ENCODE data around the gene NEXMIF. TPM values are rescaled to one million over a fixed set of nuclear protein-coding genes. Genes with fewer than 3 reads are reported as not detected.
"Not testable (repeated sequence)": the region's sequence is repeated elsewhere in the genome, so short reads cannot be mapped to it uniquely, and the experiment has no call there.

The NEXMIF gene
- polyA plus RNA-seq (2013, experiment 1 of 2), result 0.25 TPM
- 0.25 TPM for polyA plus RNA-seq (2013, experiment 2 of 2)

- H3K4me3 ChIP-seq (ENCODE audit: low read length), result peak within 1 kb of the TSS; percentile 56
- WGBS, result 3% methylated on average over 40 of the region's 48 CpGs
- H3K27me3 ChIP-seq (ENCODE audit: insufficient read depth, low read length), result peaks cover 49% of the 10 kb centered on the region
These were observed at the start of gene NEXMIF for GRCh38 chrX:74925225-74926088. NEXMIF (minus strand) TSS chrX:74925452.

GRCh38 chrX:74961962-74962361 lies 36.7 kb upstream of the NEXMIF start:
- not testable (repeated sequence) for H3K36me3 ChIP-seq (ENCODE audit: insufficient read depth, low read length); H3K4me1 ChIP-seq (ENCODE audit: insufficient read depth, low read length); H3K27ac ChIP-seq (ENCODE audit: low read depth, low read length); H3K9me3 ChIP-seq (ENCODE audit: insufficient read depth, low read depth, low read length); H3K9ac ChIP-seq (ENCODE audit: low read depth, low read length); H3K27me3 ChIP-seq (ENCODE audit: insufficient read depth, low read length); H3K4me3 ChIP-seq (ENCODE audit: low read length)
- WGBS, result 100% methylated on average over 1 of the region's 3 CpGs

More at GRCh38 chrX:74925225-74926088, at the start of gene NEXMIF:
- Histone ChIP-seq H3K9me3 (ENCODE audit: insufficient read depth, low read depth, low read length) (no peaks in the 10 kb centered on the region), H3K9ac (ENCODE audit: low read depth, low read length) (no peak within 1 kb of the TSS), H3K27ac (ENCODE audit: low read depth, low read length) (no peak within 1 kb of the TSS), H3K36me3 (ENCODE audit: insufficient read depth, low read length) (no peaks in the 10 kb centered on the region), H3K4me1 (ENCODE audit: insufficient read depth, low read length) (no peaks in the 10 kb centered on the region)

GRCh38 chrX:74949717-74950116 lies 24.5 kb upstream of the NEXMIF start:
- Histone ChIP-seq H3K27ac (ENCODE audit: low read depth, low read length) (no peak overlapping the region), H3K27me3 (ENCODE audit: insufficient read depth, low read length) (no peaks in the 10 kb centered on the region), H3K4me3 (ENCODE audit: low read length) (no peak overlapping the region), H3K36me3 (ENCODE audit: insufficient read depth, low read length) (no peaks in the 10 kb centered on the region), H3K4me1 (ENCODE audit: insufficient read depth, low read length) (no peaks in the 10 kb centered on the region), H3K9ac (ENCODE audit: low read depth, low read length) (no peak overlapping the region), H3K9me3 (ENCODE audit: insufficient read depth, low read depth, low read length) (no peaks in the 10 kb centered on the region)
- WGBS, result 93% methylated on average over 6 of the region's 7 CpGs

- Histone ChIP-seq H3K27ac (ENCODE audit: low read depth, low read length) (no peak overlapping the region), H3K4me1 (ENCODE audit: insufficient read depth, low read length) (no peaks in the 10 kb centered on the region)
- 82% methylated on average over 1 of the region's 1 CpG for WGBS
These were observed 15.2 kb upstream of the NEXMIF start for GRCh38 chrX:74940414-74940813.

GRCh38 chrX:74931214-74931613 lies 6.0 kb upstream of the NEXMIF start:
- H3K27ac ChIP-seq (ENCODE audit: low read depth, low read length), result no peak overlapping the region
- H3K9me3 ChIP-seq (ENCODE audit: insufficient read depth, low read depth, low read length), result no peaks in the 10 kb centered on the region
- no peak overlapping the region for H3K9ac ChIP-seq (ENCODE audit: low read depth, low read length)
- H3K27me3 ChIP-seq (ENCODE audit: insufficient read depth, low read length), result peaks cover 9% of the 10 kb centered on the region
- no peaks in the 10 kb centered on the region for H3K4me1 ChIP-seq (ENCODE audit: insufficient read depth, low read length)
- WGBS, result 28% methylated on average over 2 of the region's 2 CpGs
- H3K36me3 ChIP-seq (ENCODE audit: insufficient read depth, low read length), result no peaks in the 10 kb centered on the region
- H3K4me3 ChIP-seq (ENCODE audit: low read length), result no peak overlapping the region

More at GRCh38 chrX:74940414-74940813, 15.2 kb upstream of the NEXMIF start:
- H3K36me3 ChIP-seq (ENCODE audit: insufficient read depth, low read length), result no peaks in the 10 kb centered on the region
- no peaks in the 10 kb centered on the region for H3K27me3 ChIP-seq (ENCODE audit: insufficient read depth, low read length)
- H3K9ac ChIP-seq (ENCODE audit: low read depth, low read length), result no peak overlapping the region
- H3K9me3 ChIP-seq (ENCODE audit: insufficient read depth, low read depth, low read length), result no peaks in the 10 kb centered on the region; the same call in 1 of the 2 replicates
- H3K4me3 ChIP-seq (ENCODE audit: low read length), result no peak overlapping the region

GRCh38 chrX:74924449-74925224 lies 615 bp downstream of the NEXMIF start:
- Histone ChIP-seq H3K4me3 (ENCODE audit: low read length) (peak overlapping the region; percentile 56), H3K27ac (ENCODE audit: low read depth, low read length) (no peak overlapping the region), H3K36me3 (ENCODE audit: insufficient read depth, low read length) (no peaks in the 10 kb centered on the region), H3K27me3 (ENCODE audit: insufficient read depth, low read length) (peaks cover 49% of the 10 kb centered on the region), H3K9me3 (ENCODE audit: insufficient read depth, low read depth, low read length) (no peaks in the 10 kb centered on the region), H3K4me1 (ENCODE audit: insufficient read depth, low read length) (no peaks in the 10 kb centered on the region), H3K9ac (ENCODE audit: low read depth, low read length) (no peak overlapping the region)
- under 1% methylated on average over 81 of the region's 81 CpGs for WGBS

GRCh38 chrX:74923942-74924448 lies 1.3 kb downstream of the NEXMIF start:
- WGBS, result 5% methylated on average over 51 of the region's 51 CpGs
- Histone ChIP-seq H3K4me1 (ENCODE audit: insufficient read depth, low read length) (no peaks in the 10 kb centered on the region), H3K4me3 (ENCODE audit: low read length) (peak overlapping the region; percentile 56), H3K9ac (ENCODE audit: low read depth, low read length) (no peak overlapping the region), H3K9me3 (ENCODE audit: insufficient read depth, low read depth, low read length) (no peaks in the 10 kb centered on the region), H3K27ac (ENCODE audit: low read depth, low read length) (no peak overlapping the region), H3K27me3 (ENCODE audit: insufficient read depth, low read length) (peaks cover 49% of the 10 kb centered on the region), H3K36me3 (ENCODE audit: insufficient read depth, low read length) (no peaks in the 10 kb centered on the region)

- H3K27ac ChIP-seq (ENCODE audit: low read depth, low read length), result no peak overlapping the region
- no CpG with 5 or more reads among the region's 6 CpGs for WGBS
- peaks cover 49% of the 10 kb centered on the region for H3K27me3 ChIP-seq (ENCODE audit: insufficient read depth, low read length)
- no peak overlapping the region for H3K9ac ChIP-seq (ENCODE audit: low read depth, low read length)
- H3K4me3 ChIP-seq (ENCODE audit: low read length), result no peak overlapping the region
- no peaks in the 10 kb centered on the region for H3K36me3 ChIP-seq (ENCODE audit: insufficient read depth, low read length)
- H3K9me3 ChIP-seq (ENCODE audit: insufficient read depth, low read depth, low read length), result no peaks in the 10 kb centered on the region
- H3K4me1 ChIP-seq (ENCODE audit: insufficient read depth, low read length), result no peaks in the 10 kb centered on the region
These were observed 2.2 kb downstream of the NEXMIF start for GRCh38 chrX:74922922-74923543.

- WGBS, result no CpG with 5 or more reads among the region's 1 CpG
- no peaks in the 10 kb centered on the region for H3K36me3 ChIP-seq (ENCODE audit: insufficient read depth, low read length)
- H3K27me3 ChIP-seq (ENCODE audit: insufficient read depth, low read length), result no peaks in the 10 kb centered on the region
- no peaks in the 10 kb centered on the region for H3K4me1 ChIP-seq (ENCODE audit: insufficient read depth, low read length)
- H3K9me3 ChIP-seq (ENCODE audit: insufficient read depth, low read depth, low read length), result no peaks in the 10 kb centered on the region
- H3K27ac ChIP-seq (ENCODE audit: low read depth, low read length), result no peak overlapping the region
- no peak overlapping the region for H3K4me3 ChIP-seq (ENCODE audit: low read length)
- no peak overlapping the region for H3K9ac ChIP-seq (ENCODE audit: low read depth, low read length)
These were observed 13.8 kb downstream of the NEXMIF start for GRCh38 chrX:74911494-74911893.

GRCh38 chrX:74906417-74906816 lies 18.8 kb downstream of the NEXMIF start:
- WGBS, result 96% methylated on average over 3 of the region's 3 CpGs
- no peaks in the 10 kb centered on the region for H3K36me3 ChIP-seq (ENCODE audit: insufficient read depth, low read length)
- no peak overlapping the region for H3K27ac ChIP-seq (ENCODE audit: low read depth, low read length)
- no peak overlapping the region for H3K4me3 ChIP-seq (ENCODE audit: low read length)
- no peaks in the 10 kb centered on the region for H3K4me1 ChIP-seq (ENCODE audit: insufficient read depth, low read length)
- H3K27me3 ChIP-seq (ENCODE audit: insufficient read depth, low read length), result no peaks in the 10 kb centered on the region
- H3K9me3 ChIP-seq (ENCODE audit: insufficient read depth, low read depth, low read length), result no peaks in the 10 kb centered on the region
- no peak overlapping the region for H3K9ac ChIP-seq (ENCODE audit: low read depth, low read length)

GRCh38 chrX:74902806-74903205 lies 22.4 kb downstream of the NEXMIF start:
- Histone ChIP-seq H3K27ac (ENCODE audit: low read depth, low read length) (no peak overlapping the region), H3K4me3 (ENCODE audit: low read length) (no peak overlapping the region), H3K9ac (ENCODE audit: low read depth, low read length) (no peak overlapping the region), H3K9me3 (ENCODE audit: insufficient read depth, low read depth, low read length) (no peaks in the 10 kb centered on the region), H3K4me1 (ENCODE audit: insufficient read depth, low read length) (no peaks in the 10 kb centered on the region), H3K27me3 (ENCODE audit: insufficient read depth, low read length) (no peaks in the 10 kb centered on the region), H3K36me3 (ENCODE audit: insufficient read depth, low read length) (no peaks in the 10 kb centered on the region)
- 83% methylated on average over 1 of the region's 2 CpGs for WGBS

Measured in HUES64 (cell line).